ENCODE results near the gene ATP6V1A.

The ATP6V1A gene

GRCh38 chr3:113746548-113747282 is at the start of gene ATP6V1A:
ATP6V1A (plus strand) TSS chr3:113747035; CDS start chr3:113778754, 31,719 bp downstream.
- peak; percentile 81 for DNase-seq

DNA sequence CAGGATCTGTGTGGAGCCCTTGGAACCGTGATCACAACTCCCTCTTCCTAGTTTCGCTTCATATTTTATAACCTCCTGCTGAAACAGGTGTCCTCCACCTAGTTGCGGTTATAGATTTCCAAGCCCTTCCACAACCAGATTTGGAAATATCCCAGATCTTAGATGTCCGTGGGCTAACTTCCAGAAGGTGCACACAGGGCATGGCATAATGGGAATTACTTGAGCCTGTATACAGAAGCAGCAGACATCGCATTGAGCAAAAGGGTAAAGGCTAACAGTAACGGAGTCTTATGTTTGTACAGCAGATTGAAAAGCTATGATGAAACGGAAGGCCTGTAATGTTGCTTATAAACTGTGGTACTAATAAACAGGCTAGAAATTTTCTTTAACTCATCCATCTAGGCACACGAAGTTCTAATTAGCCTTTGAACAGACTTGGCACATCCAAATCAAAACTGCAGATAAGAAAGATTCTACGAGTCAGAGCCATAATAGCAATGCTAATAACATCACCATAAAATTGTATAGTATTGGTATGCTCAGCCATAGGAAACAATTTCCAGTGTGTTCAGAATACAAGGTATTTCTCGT is 49.2 kb upstream of the ATP6V1A start:
- DNase-seq, result no peak

DNA sequence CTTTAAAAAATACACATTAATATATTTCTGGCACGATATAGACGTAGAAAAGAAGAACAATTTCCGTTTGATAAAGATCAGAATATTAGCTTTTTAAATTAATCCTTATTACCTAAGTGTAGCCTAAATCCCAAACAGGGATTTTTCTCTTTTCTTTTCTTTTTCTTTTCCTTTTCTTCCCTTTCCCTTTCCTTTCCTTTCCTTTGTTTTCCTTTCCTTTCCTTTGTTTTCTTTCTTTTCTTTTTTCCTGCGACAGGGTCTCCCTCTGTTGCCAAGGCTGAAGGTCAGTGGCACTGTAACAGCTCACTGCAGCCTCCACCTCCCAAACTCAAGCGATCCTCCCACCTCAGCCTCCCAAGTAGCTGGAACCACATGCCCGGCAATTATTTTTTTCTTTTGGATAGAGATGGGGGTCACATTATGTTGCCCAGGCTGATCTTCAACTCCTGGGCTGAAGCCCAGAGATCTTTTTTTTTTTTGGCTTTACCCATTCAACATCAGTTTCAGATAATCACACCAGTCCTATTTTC is 48.6 kb upstream of the ATP6V1A start:
- no peak for DNase-seq

DNA sequence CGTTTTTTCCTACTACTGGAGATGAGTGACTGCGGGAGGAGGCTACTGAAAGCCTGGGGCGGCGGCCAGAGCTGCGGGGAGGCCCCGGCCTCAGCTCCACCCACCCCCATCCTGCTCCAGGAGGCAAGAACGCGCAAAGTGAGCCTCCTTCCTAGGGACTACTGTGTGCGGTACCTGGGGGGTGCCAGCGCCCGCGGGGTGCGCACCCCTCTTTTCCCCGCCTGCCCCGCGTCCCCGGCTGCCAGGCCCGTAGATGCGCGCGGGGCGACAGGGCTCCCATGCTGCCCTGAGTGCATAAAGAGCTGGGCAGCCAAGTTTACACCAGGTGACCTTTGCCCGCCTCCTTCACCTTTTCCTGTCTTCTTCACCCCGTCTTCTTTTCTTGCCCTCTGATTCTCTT is 47.9 kb upstream of the ATP6V1A start:
- no peak for DNase-seq

GRCh38 chr3:113707835-113708234 is 39.0 kb upstream of the ATP6V1A start:
- DNase-seq, result no peak

DNA sequence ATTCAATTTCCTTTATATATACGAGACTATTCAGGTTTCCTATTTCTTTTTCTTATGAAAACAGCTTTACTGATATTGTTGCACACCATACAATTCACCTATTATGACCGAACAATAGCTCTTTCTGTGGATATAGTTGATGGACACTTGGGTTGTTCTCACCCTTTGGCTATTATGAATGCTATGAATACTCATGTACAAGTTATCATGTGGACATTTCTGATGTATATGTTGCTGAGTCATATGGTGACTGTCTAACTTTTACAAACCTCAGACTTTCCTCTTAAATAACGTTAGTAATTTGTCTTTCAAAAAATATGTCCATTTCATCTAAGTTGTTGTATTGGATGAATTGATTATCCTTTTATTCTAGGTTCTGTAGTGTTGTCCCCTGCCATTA is 34.7 kb upstream of the ATP6V1A start:
- no peak for DNase-seq

GRCh38 chr3:113714702-113715101 is 32.1 kb upstream of the ATP6V1A start:
- DNase-seq, result no peak

DNA sequence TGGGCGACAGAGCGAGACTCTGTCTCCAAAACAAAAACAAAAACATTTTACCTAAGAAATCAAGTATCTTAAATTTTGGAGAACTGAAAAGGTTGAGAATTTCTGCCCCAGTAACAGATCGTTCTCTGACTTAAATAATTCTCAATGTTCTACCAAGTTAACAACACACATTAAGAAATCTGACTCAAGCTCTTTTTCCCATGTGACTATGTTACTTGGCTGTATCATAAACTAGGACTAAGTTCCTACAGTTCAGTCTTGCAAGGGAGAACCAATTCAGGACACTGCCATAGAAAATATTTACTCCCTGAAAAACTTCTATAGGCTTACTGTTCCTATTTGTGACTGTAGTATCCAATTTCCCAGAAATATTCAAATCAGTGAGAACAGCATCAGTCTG is 29.5 kb upstream of the ATP6V1A start:
- no peak for DNase-seq

- no peak for DNase-seq
Observed at GRCh38 chr3:113717818-113718217, 29.0 kb upstream of the ATP6V1A start.

DNA sequence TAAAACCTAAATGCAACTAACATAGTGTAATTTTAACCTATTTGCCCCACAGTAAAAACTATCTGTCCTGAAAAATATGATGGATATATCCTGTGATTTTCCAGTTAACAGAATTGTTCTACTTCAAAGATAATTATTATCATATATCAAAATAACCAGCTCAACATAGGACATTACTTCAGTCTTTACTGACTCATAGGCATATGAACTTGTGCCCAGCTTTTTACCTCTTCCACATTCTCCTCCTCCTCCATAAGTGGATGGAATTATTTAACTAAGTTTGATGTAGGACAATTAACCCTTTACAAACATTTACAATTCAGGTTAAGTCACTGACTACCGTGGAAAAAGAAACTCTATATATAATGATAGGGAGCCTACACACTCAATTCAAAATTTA is 27.5 kb upstream of the ATP6V1A start:
- DNase-seq, result no peak

DNA sequence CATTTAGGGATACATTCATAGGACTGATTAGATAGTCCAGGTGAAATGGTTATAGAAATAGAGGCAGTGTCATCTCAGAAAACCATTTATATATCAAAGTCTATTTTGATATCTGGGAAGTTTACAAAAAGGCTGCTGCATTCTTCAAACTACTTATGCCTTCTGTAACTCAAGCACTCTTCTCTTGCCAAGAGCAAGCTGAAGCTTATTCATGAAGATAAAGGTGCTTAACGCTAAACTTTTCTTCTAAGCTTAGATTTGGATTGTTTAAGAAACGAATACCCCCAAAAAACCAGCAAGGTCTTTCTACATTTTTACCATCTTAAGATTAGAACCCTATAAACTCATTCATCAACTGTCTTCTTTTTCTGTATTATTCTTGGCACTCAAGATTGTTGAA is 27.1 kb upstream of the ATP6V1A start:
- no peak for DNase-seq

GRCh38 chr3:113721636-113722035 is 25.2 kb upstream of the ATP6V1A start:
- no peak for DNase-seq

DNA sequence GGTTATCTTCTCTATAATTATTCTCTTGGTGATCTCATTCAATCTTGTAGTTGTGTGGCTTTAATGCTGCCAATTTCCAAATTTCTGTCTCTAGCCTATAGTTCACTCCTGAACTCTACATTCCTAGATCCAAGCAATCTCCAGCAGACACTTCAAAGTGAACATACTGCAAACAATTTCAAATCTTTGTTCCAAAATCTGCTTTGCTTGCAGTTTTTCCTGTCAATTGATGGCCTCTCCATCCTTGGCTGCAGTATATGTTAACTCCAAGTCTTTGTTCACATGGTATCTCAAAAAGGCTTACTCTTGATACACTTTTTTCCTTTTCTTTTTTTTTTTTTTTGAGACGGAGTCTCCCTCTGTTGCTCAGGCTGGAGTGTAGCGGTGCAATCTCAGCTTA is 18.2 kb upstream of the ATP6V1A start:
- no peak for DNase-seq

GRCh38 chr3:113730550-113730949 is 16.3 kb upstream of the ATP6V1A start:
- no peak for DNase-seq

DNA sequence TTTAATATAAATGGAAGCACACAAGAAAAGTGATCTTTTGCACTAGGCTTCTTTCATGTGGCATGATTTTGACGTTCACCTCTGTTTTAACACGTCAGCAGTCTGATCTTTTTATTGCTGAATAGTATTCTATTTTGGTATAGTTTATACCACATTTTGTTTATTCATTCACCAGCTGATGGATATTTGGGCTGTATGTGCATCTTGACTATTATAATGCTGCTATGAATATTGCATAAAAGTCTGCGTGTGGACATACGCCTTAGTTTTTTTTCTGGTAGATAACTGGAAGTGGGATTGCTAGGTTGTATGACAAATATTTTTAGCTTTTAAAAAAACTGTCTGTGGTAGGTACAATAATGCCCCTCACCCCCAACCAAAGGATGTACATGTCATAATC is 15.1 kb upstream of the ATP6V1A start:
- no peak for DNase-seq

DNA sequence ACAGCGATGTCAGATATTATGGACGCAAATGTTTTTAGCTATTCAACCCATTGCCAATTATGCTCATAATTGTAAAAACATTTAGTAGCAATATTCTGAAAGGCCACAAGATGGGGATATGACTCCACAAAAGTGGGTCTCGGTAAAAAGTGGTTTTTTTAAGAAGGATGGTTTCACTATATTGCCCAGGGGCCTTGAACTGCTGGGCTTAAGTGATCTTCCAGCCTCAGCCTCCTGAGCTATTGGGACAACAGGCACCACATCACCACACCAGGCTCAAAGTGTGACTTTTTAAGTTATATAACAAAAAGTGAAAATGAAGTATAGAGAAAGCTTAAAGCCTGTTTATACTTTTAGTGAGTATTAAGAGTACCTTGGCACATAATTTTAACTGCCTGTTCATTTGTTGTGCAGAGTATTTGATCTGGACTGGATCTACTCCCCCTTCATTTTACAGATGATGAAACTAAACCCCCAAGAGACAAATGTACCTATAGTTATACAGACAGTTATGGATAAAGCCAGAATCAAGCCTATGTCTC is 10.2 kb upstream of the ATP6V1A start:
- DNase-seq, result peak; percentile 3

- no peak for DNase-seq
Observed at GRCh38 chr3:113741086-113741485, 5.7 kb upstream of the ATP6V1A start.

- DNase-seq, result no peak
Observed at GRCh38 chr3:113741620-113742019, 5.2 kb upstream of the ATP6V1A start.

DNA sequence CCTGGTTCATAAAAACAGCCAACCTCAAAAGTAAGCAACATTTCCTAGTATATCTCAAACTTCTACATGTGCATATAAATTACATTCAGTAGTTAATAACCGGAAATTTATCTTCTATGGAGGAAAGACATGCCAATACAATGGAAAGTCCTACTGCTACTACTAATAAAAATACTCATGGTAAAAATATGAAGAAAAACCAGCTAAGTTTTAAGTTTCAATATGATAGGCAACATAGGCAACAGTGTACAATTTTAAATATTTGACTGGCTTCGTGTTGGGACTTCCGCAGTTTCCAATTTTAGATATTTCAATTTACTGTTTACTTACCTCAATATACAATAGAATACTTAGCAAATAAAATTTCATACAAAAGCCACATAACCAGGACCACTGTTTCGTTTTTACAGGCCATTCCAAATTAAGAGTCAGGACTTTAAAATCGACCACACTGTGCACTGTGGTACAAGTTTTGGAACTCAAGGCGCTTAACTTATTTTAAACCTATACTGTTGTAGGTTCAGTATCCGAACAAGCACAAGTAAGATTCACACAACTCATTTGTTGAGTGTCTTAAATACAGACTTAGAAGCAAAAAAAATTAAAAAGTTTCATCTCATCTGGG is 3.7 kb upstream of the ATP6V1A start:
- DNase-seq, result no peak

- peak; percentile 17 for DNase-seq
Observed at GRCh38 chr3:113744941-113745755, 1.7 kb upstream of the ATP6V1A start.

DNA sequence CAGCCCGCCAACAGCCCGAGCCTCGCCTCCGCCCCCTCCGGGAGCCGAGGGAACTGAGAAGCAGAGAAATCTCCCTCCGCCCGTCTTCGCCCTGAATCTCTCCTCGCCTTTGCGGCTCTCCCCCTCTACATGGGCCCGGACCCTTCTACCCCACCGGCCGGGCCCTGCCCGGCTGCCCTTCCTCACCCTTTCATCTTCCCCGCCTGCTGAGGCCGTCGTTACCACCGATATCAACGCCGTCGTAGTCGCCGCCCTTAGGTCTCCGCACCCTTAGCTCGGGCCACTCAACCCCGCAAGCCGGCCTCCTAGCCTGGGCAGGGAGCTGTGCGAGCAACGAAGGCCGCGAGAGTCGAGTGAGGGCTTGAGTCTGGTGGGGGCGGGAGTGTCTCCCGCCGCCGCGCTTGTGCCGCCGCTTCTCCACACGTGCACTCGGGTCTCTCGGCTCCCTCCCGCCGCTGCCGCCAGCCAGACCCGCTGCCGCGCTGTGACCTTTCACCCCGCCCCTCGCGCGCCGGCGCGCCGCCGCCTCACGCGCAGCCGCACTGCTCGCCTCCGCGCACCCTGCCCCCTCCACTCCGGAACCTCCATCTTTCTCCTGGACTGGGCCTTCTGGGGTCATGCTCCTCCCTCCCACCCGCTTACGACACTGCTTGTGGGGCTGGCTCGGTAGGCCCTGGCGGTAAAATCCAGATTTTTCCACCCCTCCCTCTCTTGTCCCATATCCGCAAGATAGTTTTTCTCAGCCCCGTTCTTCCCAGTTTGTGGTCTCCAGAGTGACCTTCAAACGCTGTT is 883 bp upstream of the ATP6V1A start, which contains the start of gene NAA50:
Gene NAA50 (minus strand): TSS at position 494 of the 792 bp plus-strand sequence. CDS start 300 bp downstream, at position 194.
- peak; percentile 67 for DNase-seq
